Measurements from ENCODE around the gene TNFAIP8L3.

The TNFAIP8L3 gene

DNA sequence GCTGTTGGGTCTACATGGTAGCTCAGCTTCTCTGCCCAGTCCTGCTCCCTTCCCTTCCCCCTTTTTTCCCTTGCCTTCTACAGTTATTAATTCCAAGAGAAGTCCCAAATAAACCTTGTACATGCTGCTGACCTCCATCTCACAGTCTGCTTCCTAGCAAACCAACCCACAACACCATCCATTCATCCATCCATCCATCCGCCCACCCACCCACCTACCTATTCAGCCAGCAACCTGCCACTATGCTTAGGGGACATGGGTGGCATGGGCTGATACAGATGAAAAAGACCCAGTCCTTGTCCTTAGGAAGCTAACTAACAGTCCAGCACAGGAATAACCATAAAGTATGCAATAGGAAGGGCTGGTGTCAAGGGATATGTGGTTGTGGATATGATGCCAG is 5.7 kb downstream of the TNFAIP8L3 start:
- DNase-seq, result no peak

DNA sequence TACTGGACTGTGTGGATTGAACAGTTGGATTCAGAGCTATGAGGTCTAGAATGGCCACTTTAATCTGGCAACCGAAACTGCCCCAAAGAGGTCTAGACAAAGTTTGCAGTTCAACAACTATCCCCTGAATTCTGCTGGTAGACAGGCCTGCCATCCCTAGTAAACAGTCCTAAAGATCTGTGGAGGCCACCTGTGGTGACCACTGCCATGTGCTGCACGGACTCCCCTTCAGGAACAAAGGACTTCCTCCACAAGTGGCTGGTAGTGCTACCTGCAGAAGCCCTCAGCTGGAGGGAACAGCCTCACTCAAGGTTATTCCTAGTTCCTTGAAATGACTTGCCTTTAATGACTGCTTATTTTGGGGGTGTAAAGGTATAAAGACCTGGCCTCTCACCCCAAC is 6.1 kb downstream of the TNFAIP8L3 start:
- DNase-seq, result no peak

DNA sequence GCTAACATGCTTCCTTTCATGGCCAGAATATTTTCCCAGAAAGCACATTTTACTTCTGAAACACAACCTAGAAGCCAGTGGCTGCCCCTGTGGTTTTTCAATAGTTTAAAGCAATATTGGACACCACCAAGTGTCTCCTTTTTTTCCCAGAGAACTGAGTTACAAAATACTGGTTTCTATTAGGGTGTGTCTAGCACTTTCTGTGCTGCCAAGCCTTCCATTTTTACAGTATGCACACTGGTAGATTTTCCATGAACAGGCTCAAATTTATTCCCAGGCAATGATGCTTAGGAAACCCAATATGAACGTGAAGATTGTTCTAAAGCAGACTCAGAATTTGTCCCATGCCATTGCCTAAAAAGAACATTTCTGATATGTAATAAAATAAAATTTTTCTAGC is 7.2 kb downstream of the TNFAIP8L3 start:
- no peak for DNase-seq

DNA sequence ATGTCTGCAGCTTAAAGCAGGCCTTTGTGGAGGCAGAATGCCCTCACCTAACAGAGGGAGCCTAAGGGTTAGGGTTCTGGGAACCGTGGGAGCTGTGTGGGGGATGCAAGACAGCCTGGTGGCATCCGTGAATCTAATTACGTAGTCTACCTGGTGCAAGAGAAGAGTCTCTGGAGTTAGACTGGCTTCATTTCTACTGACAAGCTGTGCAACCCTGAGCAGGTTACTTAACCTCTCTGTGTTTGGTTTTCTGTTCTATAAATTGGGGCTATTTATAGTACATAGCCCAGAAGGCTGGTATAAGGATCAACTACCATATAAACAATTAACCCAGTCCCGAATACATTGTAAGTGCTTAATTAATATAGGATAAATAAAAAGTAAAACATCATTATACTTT is 8.3 kb downstream of the TNFAIP8L3 start:
- DNase-seq, result no peak

DNA sequence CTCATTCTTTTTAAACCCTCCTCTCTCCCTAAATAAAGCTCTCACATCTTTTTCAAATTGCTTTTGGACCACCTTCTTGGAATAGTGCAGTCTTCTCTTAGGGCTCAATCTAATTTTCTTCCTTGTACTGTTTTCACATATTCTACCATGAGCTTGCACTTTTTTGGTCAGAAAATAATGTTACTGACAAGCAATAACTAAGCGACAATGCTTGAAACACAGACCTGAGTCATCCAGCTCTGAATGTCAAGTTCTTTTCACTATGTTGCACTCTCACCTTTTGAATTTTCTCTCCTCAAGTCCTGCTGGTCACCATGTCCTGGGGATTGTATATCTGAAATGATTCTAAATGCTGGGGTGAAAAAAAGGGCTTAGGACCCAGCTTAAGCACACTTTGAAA is 8.9 kb downstream of the TNFAIP8L3 start:
- no peak for DNase-seq

DNA sequence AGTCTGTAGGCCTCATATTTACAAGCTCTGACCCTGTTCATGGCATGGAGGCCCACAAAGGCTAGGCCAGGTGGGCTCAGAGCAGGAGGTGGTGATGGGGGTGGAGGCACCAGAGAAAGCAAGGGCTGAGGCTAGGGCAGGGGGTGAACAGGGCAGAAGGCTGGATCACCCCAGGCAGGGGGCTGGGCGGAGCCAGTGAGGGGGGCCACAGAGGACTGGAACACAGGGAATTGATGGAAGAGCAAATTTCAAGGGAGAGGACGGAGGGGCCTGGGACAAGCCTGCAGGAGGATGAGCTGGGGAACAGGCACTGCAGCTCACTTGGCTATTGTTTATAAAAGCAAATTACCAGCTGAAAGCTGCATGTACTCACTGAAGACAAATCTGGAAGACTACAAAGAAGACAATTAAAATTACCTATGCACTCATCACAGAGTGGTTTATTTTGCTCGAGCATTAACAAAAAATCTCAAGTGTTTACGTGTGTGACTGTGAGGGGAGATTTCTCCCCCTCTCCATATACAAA is 11.0 kb downstream of the TNFAIP8L3 start:
- DNase-seq, result no peak

DNA sequence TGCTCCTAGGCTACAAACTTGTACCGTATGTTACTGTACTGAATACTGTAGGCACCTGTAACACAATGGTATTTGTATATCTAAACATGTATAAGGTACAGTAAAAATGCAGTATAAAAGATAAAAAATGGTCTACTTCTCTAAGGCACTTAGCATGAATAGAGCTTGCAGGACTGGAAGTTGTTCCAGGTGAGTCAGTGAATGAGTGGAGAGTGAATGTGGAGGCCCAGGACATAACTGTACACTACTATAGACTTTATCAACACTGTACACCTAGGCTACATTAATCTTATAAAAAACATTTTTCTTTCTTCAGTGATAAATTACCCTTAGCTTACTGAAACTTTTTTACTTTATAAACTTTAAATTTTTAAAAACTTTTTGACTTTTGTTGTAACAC is 12.5 kb downstream of the TNFAIP8L3 start:
- no peak for DNase-seq

DNA sequence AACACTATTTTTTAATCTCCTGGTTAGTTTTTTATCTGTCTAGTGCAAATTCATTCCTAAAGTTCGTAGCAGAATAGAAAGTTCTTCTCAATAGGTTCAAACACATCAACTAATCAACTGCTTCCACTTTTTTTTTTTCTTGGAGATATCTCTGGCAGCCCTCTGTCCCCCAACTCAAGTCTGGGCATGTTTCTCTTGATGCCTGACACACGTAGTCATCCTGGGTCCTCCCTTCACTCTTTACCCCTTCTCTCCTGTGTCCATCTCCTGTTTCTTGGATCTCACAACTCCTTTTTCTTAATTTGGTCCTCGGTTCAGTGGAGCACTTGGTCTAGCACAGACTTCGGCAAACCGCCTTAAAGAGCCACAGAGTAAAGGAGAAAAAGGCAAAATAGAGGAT is 14.4 kb downstream of the TNFAIP8L3 start:
- DNase-seq, result no peak

DNA sequence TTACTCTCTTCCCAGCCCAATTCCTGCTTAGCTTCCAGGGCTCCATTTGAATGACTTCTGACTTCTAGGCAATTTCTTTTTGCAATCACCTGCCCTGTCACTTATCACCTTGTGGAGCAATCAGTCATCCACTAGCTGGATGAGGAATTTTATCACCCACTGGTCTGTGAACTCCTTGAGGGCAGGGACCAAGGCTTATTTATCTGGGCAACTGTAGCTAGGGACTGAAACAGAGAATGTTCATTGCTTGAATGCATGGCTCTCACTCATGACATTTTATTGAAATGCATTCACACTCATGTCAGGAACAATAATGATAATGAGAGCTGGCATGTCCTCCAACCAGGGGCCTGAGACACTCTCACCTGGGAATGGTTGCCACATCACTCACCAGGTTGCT is 15.5 kb downstream of the TNFAIP8L3 start:
- no peak for DNase-seq

DNA sequence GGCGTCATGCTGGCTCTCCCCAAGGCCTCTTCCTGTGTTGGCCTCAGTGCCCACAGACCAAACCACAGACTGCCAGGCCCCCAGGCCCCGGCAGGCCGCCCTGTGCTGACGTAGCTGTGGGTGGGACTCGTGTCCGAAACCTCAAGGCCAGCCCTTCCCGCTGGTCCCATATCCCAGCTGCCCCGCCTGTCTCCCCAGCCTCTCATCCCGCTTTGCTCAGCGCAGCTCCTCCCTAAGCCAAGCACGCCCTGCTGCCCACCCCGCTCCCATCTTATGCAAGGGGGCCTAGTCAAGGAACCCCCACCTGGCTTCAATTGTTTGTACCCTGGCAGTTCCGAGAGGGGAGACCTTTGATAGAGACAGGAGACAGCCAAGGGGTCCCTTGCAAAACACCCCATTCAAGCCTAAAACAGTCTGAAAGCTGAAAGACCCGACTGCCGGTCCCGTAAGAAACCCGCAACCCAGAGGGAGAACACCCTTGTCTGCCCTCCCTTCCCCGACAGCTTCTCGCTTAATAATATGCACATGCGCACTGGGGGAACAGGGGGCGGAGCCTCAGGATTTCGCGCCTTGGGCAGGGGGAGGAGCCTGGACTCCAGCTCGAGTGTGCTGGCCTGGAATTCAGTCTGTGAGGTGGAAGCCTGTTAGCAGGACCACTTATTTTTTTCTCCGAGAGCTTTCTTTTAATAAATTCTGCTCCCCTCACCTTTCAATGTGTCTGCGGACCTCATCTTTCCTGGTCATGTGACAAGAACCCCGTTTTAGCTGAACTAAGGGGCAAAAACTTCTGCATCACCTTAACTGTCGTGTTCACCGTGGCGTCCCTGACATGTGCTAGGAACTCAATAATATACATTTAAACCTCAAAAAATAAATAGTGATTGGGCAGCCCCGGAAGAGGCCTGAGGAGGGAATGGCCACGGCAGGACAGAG is 17.2 kb downstream of the TNFAIP8L3 start:
- no peak for DNase-seq

DNA sequence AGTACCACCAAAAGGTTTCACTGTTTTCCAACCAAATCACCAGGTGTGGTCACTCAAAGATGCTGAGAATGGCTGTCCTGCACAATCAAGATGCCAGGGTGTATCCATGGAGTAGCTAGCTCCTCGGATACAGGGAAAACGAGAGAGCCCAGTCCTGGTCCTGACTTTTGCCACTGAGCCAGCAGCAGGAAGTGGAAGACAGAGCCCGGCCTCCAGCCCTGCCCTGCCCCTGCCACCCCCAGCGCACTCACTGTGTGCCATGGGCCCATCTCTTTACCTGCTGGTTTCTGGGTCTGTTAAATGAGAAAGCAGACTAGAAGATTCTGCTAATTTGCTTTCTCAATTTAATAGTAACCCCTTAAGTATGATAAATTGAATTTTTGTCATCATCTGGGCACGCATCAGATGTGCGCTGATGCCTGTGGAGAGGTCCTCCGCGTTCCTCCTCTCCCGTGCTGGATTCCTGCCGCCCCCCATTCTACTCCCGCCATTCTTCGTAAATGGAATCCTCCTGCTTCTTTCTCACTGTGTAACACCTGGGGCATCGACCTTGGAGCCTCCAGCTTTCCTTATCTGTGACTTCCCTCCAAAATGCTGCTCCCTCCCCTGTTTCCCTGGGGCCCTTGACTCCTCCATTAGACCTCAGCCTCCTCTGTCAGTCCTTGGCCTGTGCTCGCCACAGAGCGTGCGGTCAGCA is 18.0 kb downstream of the TNFAIP8L3 start:
- DNase-seq, result no peak

DNA sequence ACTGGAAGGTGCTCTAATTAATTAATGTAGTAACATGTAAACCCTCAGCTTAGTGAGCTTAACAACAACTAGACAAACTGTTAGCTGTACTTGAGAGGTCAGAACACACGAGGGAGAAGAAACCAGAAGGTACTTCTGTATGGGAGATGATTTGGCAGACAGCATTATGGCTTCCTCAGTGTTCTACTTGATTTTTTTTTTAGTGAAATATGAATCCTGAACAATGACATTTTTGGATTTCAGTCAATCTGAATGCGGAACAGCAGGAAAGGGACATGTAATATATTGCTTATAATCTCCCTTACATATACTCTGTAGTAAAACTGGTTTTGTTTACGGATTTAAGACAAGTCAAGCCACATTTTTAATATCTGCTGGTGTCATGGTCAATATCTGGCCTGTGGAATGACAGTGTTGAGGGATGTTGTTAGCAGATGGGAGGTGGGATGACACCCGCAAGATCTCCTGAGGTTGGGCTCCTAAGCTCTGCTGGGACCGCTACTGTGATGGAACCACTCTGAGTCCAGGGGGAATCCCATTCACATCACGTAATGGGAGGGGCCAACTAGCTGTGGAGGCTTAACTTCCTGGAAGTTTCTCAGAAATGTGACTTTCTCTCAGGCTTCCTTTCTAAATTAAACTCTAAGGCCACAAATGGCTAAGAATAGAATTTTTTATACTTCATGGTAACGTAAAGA is 18.7 kb downstream of the TNFAIP8L3 start:
- DNase-seq, result no peak

DNA sequence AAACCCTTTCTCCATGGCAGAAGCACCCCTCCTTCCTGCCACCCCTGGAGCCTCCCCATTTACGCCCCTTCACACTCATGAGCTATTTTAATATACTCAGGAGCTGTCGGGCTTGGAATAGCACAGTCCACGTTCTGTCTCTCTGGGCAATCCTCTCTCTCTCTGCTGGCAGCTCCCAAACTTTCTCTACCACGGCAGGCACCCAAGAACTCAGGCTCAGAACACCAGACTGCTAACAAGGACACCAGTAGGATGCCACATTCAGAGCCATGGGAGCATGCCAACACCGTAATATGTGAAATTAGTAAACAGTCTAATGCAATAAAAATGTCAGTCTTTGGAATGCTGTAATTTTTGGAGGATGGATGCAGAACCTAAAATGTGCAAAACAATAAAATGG is 19.3 kb downstream of the TNFAIP8L3 start:
- no peak for DNase-seq

DNA sequence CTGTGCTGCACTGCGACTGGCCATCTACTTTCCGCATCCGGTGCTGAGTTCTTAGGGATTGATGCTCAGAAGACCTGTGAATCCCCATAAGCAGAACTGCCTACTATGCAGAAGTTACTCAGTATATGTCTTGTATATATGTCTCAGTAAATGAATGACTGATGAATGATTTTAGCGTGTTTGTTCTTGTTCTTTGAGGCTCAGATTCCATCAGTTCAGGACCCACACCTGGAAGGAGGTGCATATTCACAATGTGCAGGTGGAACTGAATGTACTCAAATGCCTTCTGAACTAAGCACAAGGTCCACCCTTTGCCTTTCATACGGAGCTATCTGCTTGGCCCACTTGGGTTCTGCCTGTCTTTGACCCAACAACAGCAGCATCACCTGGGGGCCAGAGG is 19.8 kb downstream of the TNFAIP8L3 start:
- DNase-seq, result no peak

DNA sequence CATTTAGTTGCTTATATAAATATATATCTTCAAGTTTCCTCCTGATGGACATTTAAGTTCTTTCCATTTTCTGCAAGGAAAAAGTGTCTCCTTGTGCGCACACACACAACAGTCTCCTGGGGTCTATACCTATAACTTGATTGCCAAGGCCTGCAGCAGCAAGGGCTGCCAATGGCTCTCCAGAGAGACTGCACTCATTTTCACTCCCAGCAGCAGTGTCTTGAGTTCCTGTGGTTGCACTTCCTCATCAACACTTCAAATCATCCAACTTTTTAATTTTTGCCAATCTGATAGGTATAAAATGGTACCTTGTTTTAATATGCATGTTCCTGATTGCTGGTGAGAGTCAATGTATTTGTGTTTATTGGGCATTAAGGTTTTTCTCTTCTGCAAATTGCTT is 23.1 kb downstream of the TNFAIP8L3 start:
- no peak for DNase-seq

DNA sequence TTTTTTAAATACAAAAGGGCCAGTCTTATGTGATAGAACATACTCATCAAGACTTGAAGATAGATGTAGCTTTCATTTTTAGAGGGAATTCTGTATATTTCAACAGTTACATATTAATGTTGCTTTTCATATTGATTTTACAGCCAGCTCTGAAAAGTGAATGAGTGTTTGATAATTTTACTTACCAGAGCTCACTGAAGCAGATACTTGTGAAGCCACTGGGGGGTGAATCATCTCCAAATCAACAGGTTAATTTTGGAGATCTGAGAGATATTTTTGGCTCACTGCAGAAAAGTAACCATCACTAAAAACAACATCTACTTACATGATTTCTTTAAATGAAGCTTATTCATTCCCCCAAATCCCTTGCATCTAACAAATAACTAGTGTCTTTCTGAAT is 24.7 kb downstream of the TNFAIP8L3 start:
- DNase-seq, result no peak

DNA sequence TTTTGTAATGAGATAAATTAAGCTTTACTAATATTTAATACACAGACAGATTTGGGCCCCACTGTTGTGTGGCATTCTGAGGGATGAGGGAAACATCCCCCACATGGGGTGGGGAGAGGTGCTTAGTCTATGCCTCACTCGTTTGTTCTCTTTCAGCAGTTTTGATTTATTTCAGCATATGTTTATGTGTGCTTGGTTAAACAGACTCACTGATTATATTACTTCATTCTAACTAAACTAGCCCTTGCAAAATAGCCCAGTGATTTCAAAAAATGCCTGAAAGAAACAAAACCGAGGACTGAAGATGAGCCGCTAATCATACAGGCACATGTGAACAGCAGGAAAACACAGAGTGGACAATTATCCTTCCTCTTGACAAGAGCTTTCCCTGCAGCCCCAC is 27.2 kb downstream of the TNFAIP8L3 start:
- DNase-seq, result no peak

DNA sequence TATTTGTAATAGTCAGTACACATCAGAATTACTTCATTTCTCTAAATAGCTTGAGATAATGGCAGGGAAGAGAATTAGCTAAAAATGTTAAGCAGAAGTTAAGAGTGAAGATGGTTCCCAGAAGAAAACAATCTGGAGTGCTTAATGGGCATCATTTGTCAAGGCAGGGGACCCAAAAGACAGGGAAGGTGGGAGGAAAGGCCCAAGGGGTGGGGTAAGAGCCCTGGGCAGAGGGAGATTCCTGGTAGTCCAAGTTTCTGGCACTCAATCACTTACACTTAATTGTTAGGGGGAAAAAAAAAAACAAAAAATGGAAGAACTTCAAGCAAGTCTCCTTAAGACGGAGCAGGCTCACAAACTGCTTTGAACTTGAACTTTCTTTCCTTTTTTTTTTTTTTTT is 28.9 kb downstream of the TNFAIP8L3 start:
- no peak for DNase-seq

DNA sequence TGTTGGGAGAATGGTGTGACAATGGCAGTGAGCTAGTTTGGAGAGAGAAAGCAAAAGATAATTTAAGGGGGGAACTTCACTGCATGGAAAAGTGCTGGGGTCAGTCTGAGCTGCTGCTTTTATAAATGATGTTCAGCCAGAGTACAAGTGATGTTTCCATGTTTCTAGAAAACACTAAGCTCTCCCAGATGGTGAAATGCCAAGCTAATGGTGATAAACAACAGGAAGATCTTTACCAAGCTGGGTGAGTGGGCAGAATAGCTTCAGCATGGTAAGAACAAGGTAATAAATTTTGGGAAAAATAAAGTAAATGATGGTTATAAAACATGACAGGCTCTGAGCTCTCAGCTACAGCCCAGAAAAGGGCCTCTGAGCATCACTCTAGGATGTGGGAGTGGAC is 29.4 kb downstream of the TNFAIP8L3 start:
- DNase-seq, result no peak

DNA sequence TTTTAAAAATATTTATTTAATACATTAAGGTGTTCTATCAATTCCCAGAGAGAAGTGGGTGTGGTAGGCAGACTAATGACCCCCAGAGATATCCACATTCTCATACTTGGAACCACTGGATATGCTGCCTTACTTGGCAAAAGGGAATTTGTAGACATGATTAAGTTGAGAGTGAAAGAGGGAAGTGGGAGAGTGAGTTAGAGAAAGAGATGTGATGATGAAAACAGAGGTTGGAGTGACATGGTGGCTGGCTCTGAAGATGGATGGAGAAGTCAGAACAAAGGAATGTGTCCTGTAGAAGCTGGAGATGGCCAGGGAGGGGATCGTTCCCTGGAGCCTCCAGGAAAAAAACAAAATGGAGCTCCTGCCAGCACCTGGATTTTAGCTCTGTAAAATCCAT is 32.0 kb downstream of the TNFAIP8L3 start:
- no peak for DNase-seq

DNA sequence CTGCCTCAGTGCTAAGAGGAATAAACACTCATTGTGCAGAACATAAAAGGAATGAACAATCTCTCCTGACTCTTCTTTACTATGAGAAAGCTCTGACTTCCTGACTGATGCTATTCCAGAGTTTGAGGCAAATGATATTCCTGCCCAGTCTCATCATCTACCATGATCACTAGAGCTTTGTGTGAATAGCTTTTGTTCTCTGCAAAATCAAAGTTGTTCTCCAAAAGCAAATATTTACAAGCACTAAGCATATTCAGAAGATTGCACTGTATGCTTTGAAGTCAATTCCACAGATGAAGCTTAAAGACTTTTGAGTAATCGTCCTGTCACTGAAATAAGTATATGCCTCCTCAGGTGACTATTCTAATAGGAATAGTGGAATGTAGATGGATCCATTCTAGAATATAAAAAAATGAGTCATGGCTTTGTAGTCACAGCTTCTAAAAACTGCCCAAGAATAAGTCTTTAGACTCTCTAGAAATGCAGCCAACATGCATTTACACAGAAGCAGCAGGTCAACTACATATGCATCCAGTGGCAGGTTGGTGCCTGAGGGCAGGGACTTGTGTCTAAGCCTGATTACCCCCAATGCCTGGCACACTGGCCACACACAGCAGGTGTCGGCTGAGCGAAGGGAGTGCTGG is 34.6 kb downstream of the TNFAIP8L3 start:
- peak; percentile 22 for DNase-seq

DNA sequence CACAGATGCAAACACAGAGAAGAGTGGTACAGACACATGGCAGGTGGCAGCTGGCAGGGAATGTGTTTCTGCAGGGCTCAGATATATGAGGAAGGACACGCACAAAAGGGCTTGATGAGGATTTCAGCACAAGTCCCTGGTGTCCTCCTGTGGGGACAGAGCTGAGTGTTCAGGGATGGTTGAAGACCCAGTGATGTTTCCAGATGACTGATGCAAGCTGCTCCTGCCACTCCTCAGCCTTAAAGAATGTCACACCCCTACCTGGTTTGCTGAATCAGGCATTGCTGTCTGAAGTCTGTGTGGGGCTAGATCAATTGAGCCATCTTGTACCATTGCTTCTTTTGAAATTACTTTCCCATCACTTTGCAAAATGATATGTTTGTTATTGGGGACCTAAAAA is 40.2 kb downstream of the TNFAIP8L3 start:
- no peak for DNase-seq

DNA sequence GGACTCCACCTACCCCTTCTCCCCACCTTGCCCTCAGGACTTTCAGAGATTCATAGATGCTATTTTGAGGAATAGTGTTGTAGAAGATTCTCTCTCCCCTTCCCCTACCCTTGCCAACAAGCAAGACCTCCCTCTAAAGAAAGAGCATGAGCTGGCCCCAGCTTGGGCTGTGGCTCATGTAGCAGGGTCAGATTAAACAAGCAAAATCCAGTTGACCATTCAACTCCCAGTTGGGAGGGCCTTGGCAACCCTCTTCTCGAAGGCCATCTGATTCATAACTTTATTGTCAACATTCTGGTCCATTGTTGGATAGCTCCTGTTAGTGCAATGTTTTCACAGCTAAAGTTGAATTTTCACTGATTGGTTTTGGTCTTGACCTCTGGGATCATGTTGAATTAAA is 41.1 kb downstream of the TNFAIP8L3 start:
- DNase-seq, result no peak
